NCI-H1930 (cell line): Measurements from ENCODE around the gene PDLIM1.

ENCODE experiments used
- DNase-seq, 2 experiments: peaks; one replicate each; lab custom pipeline; 2025; lab: John Stamatoyannopoulos, UW

Gene PDLIM1

GRCh38 chr10:95288303-95288702, 2.5 kb downstream of the PDLIM1 start:
- no peak for DNase-seq

- DNase-seq, result no peak
Measured at GRCh38 chr10:95287281-95287680, 3.5 kb downstream of the PDLIM1 start.

- DNase-seq, result no peak
Measured at GRCh38 chr10:95286707-95287106, 4.1 kb downstream of the PDLIM1 start.

GRCh38 chr10:95285556-95285955, 5.2 kb downstream of the PDLIM1 start:
- no peak for DNase-seq

- no peak for DNase-seq
Measured at GRCh38 chr10:95284807-95285206, 6.0 kb downstream of the PDLIM1 start.

- DNase-seq, result no peak
Measured at GRCh38 chr10:95282107-95282506, 8.7 kb downstream of the PDLIM1 start.

- no peak for DNase-seq
Measured at GRCh38 chr10:95281206-95281605, 9.6 kb downstream of the PDLIM1 start.

- no peak for DNase-seq
Measured at GRCh38 chr10:95280637-95281036, 10.2 kb downstream of the PDLIM1 start.

- DNase-seq, result no peak
Measured at GRCh38 chr10:95279042-95279820, 11.6 kb downstream of the PDLIM1 start.

- DNase-seq, result no peak
Measured at GRCh38 chr10:95278061-95278988, 12.5 kb downstream of the PDLIM1 start.

DNA sequence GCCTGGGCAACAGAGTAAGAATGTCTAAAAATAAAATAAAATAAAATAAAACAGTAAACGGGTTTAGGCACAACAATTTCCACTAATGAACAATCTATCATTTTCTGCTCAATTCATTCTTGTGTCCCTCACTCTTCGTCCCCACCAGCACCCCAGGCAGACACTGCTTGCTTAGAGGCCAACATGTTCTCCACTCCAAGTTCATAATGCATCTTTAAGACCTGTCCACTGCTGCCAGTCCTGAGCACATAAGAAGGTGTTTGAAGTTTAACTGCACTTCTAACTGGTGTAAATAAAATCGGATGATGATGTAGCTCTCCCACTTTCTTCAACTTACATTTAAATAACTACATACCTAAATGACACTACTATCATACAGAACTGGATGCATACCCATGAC, 13.2 kb downstream of the PDLIM1 start:
- DNase-seq, result no peak

- no peak for DNase-seq
Measured at GRCh38 chr10:95277201-95277570, 13.6 kb downstream of the PDLIM1 start.

DNA sequence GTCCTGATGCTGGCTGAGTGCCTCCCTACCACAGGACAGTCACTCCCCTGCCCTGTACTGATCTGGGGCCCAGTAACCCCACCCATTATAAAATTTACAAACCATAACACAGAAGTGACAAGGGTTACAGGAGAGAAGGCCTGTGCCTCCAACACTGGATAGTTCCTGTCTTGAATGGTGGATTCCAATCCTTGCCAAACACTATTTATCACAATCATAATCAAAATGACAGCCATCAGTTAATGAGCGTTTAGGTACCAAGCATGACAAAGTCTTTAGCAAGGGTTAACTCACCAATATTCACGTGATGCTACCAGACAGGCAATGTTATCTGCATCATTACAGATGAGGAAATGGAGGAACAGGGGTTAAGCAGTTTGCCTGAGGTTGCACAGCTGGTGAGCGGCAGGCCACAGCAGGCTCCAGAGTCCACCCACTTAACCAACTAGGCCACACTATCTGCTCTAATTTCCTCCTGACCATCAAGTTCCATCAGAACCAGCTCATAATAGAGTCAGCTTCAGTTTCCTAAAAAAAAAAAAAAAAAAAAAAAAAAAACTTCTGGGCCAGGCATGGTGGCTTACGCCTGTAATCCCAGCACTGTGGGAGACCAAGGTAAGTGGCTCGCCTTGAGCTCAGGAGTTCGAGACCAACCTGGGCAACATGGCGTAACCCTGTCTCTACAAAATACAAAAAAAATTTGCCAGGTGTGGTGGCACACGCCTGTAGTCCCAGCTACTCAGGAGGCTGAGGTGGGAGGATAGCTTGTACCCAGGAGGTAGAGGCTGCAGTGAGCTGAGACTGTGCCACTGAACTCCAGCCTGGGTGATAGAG, 14.2 kb downstream of the PDLIM1 start:
- no peak for DNase-seq

DNA sequence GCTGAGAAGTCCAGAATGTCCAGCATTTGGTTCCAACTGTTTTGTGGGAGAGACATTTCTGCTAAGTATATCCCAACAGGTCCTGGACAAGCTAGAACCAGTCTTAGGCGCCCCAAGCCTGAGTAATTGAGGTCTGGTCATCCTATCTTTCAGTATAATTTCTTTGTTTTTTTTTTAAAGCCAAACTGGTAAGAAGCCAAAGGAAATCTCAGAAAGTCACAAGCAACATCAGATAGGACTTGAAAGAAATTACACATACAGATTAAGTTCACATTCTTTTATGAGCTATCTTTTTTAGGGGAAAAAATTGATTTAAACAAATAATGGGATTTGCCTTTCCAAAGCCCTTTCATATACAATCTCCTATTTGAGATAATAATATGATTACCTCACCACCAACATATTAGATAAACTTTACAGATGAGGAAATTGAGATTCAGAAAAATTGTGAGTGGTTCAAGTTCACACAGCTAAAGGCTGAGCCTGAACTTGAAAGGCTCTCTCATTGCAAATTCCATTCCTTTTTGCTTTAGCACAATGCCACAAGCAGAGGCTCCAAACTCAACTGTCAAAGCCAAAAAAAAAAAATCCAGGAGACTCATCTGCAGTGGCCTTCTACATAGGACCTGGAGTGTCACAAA, 15.0 kb downstream of the PDLIM1 start:
- no peak for DNase-seq

DNA sequence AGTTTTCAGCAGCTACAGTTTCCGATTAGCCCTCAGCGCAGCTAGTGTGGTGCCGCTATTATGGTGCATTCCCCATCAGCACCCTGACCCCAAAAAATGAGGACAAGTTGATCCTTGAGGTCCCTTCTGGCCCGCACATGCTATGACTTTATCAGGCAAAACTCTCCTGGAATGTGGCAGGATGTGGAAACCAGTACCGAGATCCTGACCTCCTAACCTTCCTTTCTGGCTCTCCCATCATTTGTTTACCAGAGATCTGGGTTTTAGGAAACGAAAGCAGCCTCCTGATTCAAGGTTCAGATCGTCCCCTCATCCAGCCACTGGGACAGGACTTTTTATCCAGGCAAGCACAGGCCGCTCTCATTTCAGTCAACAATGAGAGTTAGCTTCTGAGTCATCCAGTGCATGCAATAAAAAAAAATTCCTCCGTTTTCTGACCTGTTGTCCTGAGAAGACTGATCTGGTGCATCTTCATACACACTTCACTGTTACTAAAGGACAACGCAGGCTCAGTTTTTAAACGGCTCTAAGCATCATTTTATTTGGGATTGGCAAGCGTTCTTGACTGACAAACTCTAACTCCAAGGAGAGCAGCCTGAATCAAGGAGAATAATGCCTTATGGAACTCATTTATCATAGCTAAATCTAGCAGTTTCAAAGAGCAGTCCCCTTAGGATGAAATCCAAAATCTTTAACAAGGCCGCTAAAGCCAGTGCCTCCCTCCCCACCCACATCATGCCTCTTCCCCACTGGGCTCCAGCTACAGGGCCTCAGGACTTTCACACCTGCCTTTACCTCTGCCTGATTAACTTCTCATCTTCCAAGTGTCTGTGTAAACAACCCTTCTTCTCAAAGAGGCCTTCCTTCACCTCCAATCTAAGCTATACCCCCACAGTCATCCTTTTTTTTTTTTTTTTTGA, 17.1 kb downstream of the PDLIM1 start:
- no peak for DNase-seq

DNA sequence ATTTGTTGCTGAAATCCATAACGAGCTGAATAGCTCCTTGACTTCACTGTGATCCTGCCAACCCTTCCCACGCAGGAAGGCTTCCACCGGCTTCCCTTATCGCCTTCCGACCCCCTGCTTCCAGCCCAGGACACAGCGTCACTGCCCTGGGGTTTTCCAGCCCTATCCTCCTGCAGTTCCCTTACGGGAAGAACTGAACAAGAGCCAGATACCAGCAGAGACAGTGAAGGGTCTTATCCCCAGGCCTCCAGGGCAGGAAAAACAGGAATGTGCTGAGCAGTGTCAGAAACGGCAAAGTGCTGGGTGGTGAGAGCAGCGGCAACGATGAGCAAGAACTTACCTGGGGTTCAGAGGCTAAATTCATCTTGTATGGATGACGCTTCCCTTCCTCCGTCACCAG, 22.4 kb downstream of the PDLIM1 start:
- DNase-seq, result no peak

- DNase-seq, result no peak
Measured at GRCh38 chr10:95267251-95267650, 23.6 kb downstream of the PDLIM1 start.

- no peak for DNase-seq
Measured at GRCh38 chr10:95266674-95267095, 24.1 kb downstream of the PDLIM1 start.

GRCh38 chr10:95265572-95265971, 25.2 kb downstream of the PDLIM1 start:
- no peak for DNase-seq

- DNase-seq, result no peak
Measured at GRCh38 chr10:95264227-95265051, 26.4 kb downstream of the PDLIM1 start.
